Measurements from ENCODE around the gene TMEM35B.
"Not testable (repeated sequence)": the region's sequence is repeated elsewhere in the genome, so short reads cannot be mapped to it uniquely, and the experiment has no call there.

The TMEM35B gene

DNA sequence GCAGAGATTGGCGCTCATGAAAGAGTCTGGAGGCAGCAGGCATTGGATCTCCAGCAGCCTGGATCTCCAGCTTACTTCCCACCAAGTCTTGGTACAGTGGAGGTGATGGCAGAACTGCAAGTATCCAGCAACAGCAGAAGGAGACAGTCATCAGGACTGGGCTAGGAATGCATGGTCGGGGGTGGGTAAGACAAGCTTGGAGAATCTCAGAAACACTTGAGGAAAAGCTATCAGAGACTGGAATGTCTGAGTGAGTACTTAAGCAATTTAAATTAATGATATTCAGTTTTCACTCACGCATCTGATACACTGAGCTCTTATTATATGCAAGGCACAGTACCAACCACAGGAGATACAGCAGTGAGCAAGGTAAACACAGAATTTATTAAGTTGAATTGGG lies 9.8 kb downstream of the TMEM35B start:
- no peak for DNase-seq

DNA sequence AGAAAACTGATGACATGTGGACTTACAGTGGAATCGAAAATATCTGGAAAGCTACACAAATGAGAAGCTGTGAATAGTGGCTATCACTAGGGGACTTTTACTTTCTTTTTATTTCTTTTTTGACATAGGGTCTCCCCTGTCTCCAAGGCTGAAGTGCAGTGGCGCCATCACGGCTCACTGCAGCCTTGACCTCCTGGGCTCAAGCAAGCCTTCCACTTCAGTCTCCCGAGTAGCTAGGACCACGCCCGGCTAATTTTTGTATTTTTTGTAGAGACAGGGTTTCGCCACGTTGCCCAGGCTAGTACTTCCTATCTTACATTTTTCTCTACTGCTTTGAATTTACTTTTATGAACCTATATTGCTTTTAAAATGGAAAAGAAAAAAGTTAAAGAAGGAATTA lies 10.5 kb downstream of the TMEM35B start:
- no peak for DNase-seq

DNA sequence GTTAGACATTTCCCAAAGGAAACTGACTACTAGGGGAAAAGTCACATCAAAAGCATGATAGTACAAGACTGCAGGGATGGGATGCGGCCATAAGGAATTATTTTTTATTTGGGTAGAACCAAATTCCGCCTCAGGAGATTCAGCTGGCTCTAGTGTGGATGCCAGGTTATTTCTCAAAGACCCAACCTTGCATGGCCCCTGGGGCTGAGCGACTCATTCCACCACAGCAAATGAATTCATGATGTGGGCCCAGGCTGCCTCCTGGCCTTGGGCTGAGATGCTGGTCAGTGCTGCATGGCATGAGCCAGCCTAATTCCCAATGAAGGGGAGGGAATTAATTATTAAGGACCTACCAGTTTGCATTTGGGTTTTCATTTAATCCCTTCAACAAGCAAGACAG lies 11.8 kb downstream of the TMEM35B start:
- DNase-seq: no peak

DNA sequence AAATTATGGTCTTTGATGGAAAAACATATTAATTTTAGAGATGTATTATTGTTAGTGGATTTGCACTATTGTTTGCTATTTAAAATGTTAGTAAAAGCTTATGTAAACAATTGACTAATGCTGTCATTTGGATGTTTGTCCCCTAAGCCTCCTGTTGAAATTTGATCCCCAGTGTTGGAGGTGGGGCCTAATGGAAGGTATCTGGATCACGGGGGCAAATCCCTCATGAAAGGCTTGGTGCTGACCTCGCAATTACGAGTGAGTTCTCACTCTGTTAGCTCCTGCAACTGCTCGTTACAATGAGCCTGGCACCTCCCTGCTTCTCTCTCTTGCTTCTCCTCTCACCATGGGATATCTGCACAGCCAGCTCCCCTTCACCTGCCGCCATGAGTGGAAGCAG lies 14.3 kb downstream of the TMEM35B start:
- DNase-seq: no peak

DNA sequence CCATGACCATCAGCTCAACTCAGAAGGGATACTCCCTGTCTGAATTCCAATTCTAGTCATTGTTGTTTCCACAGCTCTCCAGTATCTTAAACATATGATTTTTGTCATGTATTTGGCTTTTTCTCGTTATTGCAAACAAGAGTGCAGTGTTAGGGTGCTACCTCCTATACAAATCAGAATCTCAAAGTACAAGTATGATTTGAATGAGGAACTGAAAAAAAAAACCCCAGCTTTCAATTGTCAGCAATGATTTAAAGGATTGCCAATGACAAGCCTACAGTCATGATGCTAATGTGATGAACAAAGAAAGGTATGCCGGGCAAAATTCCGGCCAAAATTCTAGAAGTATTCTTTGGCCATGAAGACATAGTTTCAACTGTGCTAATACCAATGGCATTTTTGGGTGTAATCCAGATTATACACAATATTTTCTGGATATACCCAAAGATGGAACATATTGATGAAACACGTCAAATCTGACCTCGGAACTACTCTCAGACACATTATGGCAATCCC lies 14.9 kb downstream of the TMEM35B start:
- no peak for DNase-seq

DNA sequence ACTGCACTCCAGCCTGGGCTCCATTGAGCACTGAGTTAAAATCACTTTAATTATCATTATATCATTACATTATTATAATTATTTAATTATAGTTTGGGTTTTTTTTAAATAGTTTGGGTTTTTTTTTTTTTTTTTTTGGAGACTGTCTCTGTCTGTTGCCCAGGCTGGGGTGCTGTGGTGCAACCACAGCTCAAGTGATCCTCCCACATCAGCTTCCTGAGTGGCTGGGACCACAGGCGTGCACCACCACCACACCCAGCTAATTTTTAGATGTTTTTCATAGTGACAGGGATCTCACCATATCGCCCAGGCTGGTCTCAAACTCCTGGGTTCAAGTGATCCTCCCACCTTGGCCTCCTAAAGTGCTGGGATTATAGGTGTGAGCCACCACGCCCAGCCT lies 16.9 kb downstream of the TMEM35B start:
- not testable (repeated sequence) for DNase-seq

DNA sequence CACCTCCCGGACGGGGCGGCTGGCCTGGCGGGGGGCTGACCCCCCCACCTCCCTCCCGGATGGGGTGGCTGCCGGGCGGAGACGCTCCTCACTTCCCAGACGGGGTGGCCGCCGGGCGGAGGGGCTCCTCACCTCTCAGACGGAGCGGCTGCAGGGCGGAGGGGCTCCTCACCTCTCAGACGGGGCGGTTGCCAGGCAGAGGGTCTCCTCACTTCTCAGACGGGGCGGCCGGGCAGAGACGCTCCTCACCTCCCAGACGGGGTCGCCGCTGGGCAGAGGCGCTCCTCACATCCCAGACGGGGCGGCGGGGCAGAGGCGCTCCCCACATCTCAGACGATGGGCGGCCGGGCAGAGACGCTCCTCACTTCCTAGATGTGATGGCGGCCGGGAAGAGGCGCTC lies 17.5 kb downstream of the TMEM35B start:
- not testable (repeated sequence) for DNase-seq

DNA sequence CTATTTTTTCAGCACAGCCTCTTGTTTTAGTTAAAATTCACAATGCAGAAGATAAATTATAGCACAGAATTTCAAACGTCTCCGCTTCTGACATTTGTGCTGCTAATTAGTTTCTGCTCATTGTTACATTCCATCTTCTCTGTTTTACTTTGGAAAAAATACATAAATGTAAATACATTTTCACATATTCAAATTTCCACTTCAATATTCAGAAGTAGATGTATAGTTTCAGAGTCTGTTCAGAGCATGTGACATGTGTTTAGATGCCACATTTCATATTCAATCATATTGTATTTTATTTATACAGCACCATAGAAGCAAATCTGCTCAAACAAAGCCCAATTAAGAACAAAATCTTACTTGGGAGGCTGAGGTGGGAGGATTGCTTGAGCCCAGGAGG lies 19.6 kb downstream of the TMEM35B start:
- no peak for DNase-seq

DNA sequence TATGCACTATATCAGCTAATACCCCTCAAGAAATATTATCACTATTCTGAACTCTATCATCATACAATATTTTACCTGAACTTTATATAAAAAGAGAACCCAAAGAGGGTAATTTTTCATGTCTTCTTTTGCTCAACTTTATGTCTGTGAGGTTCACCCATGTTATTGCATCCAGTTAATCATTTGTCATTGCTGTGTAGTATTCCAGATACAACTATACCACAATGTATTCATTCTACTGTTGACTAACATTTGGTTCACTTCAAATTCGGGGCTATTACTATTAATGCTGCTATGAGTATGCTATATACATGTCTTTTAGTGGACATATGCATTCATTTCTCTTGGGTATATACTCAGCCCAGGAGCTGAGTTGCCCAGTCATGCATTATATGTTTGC lies 34.7 kb downstream of the TMEM35B start:
- DNase-seq: no peak

DNA sequence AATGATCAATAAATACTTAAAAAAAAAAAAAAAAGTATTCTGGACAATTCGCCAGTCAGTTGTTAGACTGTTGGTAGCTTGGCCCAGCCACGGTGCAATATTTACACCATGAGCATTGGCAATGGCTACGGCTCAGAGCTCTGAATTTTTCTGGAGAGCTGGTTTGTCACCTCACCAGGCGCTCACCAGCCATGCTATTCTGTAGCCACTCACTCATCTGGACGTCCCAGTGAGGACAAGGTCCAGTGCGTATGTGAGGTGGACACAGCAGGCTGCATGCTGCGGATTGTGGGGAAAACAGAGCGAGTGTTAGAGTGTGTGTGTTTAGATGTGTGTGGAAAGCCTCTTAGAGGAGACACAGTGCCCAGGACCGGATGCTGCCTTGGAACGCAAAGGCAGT lies 36.4 kb downstream of the TMEM35B start:
- not testable (repeated sequence) for DNase-seq

DNA sequence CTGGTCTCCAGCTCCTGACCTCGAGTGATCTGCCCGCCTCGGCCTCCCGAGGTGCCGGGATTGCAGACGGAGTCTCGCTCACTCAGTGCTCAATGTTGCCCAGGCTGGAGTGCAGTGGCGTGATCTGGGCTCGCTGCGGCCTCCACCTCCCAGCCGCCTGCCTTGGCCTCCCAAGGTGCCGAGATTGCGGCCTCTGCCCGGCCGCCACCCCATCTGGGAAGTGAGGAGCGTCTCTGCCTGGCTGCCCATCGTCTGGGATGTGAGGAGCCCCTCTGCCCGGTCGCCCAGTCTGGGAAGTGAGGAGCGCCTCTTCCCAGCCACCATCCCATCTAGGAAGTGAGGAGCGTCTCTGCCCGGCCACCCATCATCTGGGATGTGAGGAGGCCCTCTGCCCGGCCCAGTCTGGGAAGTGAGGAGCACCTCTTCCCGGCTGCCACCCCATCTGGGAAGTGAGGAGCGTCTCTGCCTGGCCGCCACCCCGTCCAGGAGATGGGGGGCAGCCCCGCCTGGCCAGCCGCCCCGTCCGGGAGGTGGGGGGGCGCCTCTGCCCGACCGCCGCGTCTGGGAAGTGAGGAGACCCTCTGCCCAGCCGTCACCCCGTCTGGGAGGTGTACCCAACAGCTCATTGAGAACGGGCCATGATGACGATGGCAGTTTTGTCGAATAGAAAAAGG lies 37.4 kb downstream of the TMEM35B start:
- not testable (repeated sequence) for DNase-seq

DNA sequence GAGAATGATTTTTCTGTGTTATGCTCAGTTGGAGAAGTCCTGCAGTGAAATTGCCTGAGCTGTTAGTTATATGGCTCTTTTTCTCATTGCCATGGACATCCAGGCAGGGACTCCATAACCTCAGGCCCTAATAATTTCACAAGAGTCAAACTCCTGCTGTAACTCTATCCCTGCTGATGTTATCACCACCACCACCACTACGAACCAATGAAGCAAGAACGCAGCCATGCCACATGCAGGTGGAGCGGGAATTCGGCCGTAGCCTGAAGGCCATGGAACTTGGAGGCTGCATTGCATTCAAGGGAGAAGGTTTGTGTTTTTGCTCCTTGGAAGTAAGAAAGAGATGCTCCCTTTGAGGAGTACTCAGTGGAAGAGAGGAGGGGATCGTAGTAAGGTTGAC lies 38.9 kb downstream of the TMEM35B start:
- DNase-seq: no peak

DNA sequence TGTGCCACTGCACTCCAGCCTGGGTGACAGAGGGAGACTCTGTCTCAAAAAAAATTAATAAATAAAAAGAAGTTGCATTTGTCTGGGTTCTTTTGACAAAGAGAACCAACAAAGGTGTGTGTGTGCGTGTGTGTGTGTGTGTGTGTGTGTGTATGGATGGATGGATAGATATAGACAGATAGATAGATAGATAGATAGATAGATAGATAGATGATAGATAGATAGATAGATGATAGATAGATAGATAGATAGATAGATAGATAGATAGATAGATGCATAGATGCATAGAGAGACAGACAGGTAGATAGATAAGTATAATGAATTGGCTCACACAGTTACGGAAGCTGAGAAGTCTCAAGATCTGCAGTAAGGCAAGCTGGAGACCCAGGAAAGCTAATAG lies 43.3 kb downstream of the TMEM35B start:
- DNase-seq: not testable (repeated sequence)
